HuH-7 (cell line): ENCODE results near the gene C15orf40.

ENCODE experiments used
- DNase-seq: peaks from one replicate; pipeline ENCODE4 v3.0.0; 2011; ENCODE audit warnings: low spot score

C15orf40 gene

GRCh38 chr15:82993144-82993543 is 18.3 kb downstream of the C15orf40 start:
- no peak for DNase-seq

GRCh38 chr15:82992436-82992998 is 18.9 kb downstream of the C15orf40 start:
- DNase-seq, result no peak

DNA sequence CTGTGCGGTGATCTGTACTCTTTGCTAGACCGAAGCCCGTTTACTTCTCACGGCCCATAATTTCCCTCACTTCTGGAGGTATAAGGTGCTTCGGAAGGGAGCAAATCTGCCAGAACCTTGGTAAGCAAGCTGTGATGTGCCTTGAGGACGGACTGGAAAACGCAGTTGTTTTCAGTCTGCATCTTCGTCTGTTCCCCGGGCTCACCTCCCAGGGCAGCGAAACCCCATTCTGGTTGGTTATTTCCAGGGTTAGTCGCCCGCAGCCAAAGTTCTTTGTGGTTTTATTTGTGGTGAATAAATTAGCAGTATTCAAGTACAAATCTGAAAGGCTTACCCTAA is 25.0 kb downstream of the C15orf40 start:
- DNase-seq, result peak; percentile 45

- DNase-seq, result peak; percentile 88
Measured at GRCh38 chr15:82985688-82986441, 25.6 kb downstream of the C15orf40 start, which contains the start of gene RAMAC. Gene RAMAC, plus strand, starts transcription at chr15:82986210. Its CDS starts 2,809 bp downstream, at chr15:82989019.

GRCh38 chr15:82980981-82981380 is 30.5 kb downstream of the C15orf40 start:
- no peak for DNase-seq

- no peak for DNase-seq
Measured at GRCh38 chr15:82979726-82980125, 31.7 kb downstream of the C15orf40 start.

GRCh38 chr15:82978438-82978837 is 33.0 kb downstream of the C15orf40 start:
- no peak for DNase-seq

DNA sequence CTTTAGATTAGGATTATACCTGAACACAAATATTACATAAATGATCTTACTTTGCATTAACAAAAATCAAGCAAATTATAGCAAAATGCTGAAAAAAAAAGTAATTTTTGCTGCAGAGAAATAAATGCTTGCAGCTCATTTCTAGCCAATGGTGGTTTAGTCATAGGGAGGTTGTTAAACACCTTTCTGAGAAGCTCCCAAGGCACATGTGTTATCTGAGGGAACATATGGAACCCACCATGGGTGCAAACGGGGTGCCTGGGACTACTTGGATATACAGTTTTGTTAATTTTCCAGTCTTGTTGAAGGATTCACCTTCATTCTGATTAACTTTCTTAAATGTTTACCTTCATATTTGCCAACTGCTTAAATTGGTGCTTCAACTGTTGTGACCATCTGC is 34.4 kb downstream of the C15orf40 start:
- DNase-seq, result no peak

DNA sequence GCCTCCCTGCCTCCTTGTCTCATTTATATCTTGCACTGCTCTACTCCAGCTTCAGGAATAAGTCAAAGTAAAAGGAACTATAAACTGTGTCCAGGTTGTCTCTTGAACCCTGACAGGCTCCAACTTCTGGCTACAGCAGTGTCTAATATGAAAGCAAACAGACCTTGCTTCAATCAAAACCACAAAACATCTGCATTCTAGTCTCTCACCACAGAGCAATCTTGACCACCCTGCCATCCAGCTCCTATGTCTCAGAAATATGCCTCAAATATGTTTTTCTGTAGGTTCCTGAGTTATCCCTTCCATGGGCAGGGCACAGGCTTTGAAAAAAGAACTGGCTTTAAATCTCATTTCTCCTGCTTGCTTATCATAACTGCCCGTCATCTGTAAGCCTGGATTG is 38.4 kb downstream of the C15orf40 start:
- no peak for DNase-seq

DNA sequence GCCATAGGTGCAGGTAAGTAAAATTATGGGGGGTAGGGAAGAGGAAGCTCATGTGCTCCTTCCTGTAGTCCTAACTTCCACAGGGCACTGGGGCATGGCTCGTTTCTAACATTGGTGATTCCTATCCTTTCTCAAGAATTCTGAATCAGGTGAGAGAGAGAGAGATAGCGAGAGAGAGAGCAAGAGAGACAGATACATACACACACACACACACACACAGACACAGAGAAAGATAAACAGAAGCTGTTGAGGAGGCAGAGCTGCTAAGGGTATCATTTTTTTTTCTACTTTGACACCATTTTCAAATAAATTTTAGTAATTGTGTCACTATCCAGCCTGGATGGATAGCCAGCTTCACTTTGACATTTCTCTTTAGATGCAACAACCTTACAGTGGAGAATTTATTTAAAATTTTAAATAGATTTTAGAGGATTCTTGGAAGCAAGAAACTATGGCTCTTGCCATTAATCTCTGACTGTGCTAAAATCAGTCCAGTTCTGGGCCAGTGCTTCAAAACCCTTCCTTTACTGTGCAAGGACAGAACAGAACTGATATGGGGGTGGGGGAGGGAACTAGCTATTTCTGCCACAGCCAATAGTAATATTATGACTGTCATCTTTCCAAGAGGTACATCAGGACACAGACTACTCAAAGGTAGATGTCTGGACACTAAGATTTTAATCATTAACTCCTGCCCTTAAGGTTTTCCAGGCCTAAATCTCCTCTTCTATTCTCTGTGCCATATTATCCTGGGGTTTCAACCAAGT is 40.0 kb downstream of the C15orf40 start:
- DNase-seq, result no peak

DNA sequence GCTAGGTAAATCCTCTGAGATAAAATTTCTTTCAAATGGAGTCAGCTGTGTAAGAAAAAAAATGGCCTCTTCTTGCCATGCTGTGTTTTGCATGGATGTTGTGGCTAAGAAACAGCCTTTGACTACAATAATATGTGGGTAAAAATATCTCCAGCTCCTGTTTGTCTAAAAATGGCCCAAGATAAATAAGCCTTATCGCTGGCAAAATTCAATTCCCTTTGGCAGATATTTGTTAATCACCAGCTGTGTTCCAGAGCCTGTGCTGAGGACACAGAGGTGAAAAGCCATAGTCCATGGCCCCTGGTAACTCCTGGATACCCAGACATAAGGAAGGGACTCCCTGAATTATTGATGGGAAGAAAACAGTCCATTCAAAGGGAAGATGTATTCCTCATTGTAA is 40.7 kb downstream of the C15orf40 start:
- DNase-seq, result no peak

DNA sequence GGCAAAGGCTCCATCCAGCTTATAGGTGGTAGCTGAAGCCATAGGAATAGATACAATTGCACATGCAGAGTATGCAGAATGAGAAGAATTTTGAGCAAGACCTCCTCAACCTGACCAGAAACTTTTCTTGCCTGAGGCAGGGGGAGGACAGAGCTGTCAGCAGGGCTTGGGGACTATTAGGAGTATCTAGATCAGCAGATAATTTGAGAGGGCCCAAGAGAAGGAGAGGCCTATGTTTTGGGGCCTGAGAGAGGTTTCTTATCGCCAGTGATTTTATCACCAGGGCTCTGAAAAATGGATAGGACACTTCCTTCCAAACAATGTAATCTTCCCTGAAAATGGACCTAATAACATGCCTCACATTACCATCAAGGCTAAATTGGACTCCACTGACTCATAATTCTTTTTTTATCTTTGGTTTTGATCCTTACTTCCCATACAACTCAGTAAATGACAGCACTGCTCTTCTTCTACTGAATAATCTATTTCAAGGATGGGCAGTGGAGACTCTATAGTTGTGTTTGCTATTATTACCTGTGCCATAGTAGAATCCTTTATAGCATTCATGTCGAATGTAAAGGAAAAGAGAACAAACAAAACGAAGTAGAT is 41.3 kb downstream of the C15orf40 start:
- DNase-seq, result no peak

- DNase-seq, result no peak
Measured at GRCh38 chr15:82969353-82969752, 42.1 kb downstream of the C15orf40 start.

GRCh38 chr15:82968066-82968465 is 43.4 kb downstream of the C15orf40 start:
- no peak for DNase-seq

DNA sequence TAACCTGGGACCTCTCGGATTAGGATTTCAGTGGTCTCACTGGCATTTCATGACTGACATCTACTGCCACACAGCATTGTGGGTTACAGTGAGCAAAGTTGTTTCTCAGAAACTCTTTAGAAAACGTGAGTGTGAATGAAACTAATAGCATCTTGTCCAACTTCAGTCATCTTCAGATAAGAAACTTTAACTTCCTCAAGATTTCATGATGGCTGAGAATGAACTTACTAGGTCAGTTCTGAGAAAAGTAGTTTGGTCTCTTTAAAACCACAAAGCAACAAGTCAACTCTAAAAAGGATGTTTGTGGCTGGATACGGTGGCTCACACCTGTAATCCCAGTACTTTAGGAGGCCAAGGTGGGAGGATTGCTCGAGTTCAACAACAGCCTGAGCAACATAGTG is 44.8 kb downstream of the C15orf40 start:
- no peak for DNase-seq

DNA sequence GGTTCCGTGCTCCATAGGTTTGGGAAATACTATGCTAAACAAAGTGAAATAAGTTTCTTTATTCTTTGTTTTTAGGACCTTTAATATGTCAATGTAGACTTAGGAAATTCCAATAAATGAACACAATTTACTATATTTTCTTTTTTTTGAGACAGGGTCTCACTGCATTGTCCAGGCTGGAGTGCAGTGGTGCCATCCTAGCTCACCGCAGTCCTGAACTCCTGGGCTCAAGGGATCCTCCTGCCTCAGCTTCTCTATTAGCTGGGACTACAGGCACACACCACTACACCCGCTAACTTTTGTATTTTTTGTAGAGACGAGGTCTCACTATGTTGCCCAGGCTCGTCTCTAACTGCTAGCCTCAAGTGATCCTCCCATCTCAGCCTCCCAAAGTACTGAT is 46.5 kb downstream of the C15orf40 start:
- DNase-seq, result no peak

DNA sequence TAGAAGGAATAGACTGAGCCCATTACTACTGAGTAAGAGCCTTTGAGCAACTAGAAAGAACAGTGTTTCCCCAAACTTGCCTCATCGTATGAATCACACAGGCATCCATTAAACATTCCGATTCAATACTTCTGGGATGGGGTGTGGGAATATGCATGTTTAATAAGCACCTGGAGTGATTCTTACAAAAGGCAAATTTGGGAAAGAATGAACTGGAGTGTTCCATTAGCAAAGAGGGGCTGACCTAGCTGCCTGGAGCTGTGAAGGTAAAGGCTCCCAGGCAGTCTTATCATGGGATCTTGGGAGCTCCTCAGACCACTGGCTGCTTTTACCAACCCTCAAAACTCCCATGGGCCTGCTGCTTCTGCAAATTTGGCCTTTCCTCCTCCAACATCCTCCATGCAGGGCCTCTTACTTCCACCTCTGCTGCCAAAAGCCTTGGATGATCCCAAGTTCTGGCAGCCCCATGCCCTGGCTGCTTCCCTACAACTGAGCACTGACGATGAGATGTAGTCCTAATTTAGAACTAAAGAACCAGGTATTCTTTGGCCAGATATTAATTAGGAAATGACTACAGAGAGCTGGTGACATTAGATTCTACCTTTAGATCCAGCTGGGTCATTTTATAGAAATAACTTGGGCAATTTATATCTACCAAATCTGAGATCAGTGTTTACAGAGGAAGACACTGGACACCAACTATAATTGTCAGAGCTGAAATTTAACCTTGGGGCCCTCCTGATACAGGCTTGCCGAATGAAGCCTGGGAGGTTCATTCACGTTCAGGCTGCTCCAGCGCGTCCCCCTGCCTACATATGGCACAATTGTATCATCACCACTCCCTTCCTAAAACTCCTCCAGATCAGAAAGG is 47.7 kb downstream of the C15orf40 start:
- no peak for DNase-seq

DNA sequence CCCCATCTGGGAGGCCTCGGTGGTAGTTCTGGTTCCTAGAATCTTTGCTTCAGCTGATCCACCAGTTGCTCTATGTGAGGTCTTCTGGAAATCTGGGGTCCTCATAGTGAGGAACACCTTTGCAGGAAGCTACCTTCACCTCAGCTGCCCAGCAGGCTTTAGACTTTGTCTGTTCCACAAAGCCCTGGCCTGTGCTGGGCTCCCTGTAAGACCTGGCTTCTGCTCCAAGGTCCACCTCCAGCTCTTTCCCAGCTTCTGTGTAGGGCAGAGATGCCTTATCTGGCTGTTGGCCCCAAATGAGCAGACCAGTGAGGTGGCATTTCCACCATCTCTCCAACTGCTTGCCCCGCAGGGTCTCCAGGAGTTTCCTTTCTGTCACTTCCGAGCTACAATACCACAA is 50.7 kb downstream of the C15orf40 start:
- no peak for DNase-seq

GRCh38 chr15:82959423-82959822 is 52.0 kb downstream of the C15orf40 start:
- no peak for DNase-seq

GRCh38 chr15:82958638-82959037 is 52.8 kb downstream of the C15orf40 start:
- no peak for DNase-seq

- peak; percentile 32 for DNase-seq
Measured at GRCh38 chr15:82952158-82953081, 59.0 kb downstream of the C15orf40 start, which contains the start of gene HOMER2. Gene HOMER2, minus strand, starts transcription at chr15:82952720. Its CDS starts 185 bp downstream, at chr15:82952535.
